WTC11 (cell line): Measurements from ENCODE around the gene TNIK. TPM values are rescaled to one million over a fixed set of nuclear protein-coding genes. Genes with fewer than 3 reads are reported as not detected.
A peak's percentile ranks its signal among the peaks of the same experiment; 100 is the strongest.

Experiments used
- ATAC-seq: fragments of 200-7000 bp; cut with Tn5 transposase; 2 replicates; pipeline ENCODE4 v1.10.0; 2021; ENCODE audit warnings: mild to moderate bottlenecking, moderate library complexity
- CTCF ChIA-PET: fragments of 300-600 bp; sonication (Branson Sonifier 250); formaldehyde crosslinking; loops from one replicate; lab custom pipeline; 2021; ENCODE audit warnings: antibody characterized with exemption; lab: Charles Lee
- POLR2A ChIA-PET: fragments of 350-600 bp; sonication (Branson Sonifier 250); formaldehyde crosslinking; loops from one replicate; lab custom pipeline; 2021; ENCODE audit warnings: antibody characterized with exemption; lab: Charles Lee
- DNase-seq: peaks from one replicate; pipeline ENCODE4 v3.0.0; 2021; ENCODE audit warnings: low spot score
- H3K27ac Mint-ChIP-seq: 2 replicates; pipeline ENCODE4 v1.8.0; 2021; ENCODE audit warnings: mixed read lengths
- H3K27me3 Mint-ChIP-seq: 2 replicates; pipeline ENCODE4 v1.8.0; 2021; ENCODE audit warnings: low read depth, mild to moderate bottlenecking, moderate library complexity, mixed read lengths
- H3K36me3 Mint-ChIP-seq: 2 replicates; pipeline ENCODE4 v1.8.0; 2021; ENCODE audit warnings: mixed read lengths
- H3K4me1 Mint-ChIP-seq: 2 replicates; pipeline ENCODE4 v1.8.0; 2022; ENCODE audit warnings: mixed read lengths
- H3K4me3 Mint-ChIP-seq: 2 replicates; pipeline ENCODE4 v1.8.0; 2021; ENCODE audit warnings: mild to moderate bottlenecking, moderate library complexity, mixed read lengths
- H3K9me3 Mint-ChIP-seq: 2 replicates; pipeline ENCODE4 v1.8.0; 2021; ENCODE audit warnings: mixed read lengths
- GRHL2 ChIP-seq: fragments of 250-450 bp; sonication (Bioruptor Pico); IDR thresholded peaks from 2 replicates; pipeline ENCODE4 v1.8.0; 2022; ENCODE audit warnings: mild to moderate bottlenecking, moderate library complexity; ENCODE audit not compliant: insufficient replicate concordance, severe bottlenecking
- JAZF1 ChIP-seq: fragments of 250-450 bp; sonication (Bioruptor Pico); IDR thresholded peaks from 2 replicates; pipeline ENCODE4 v1.9.0; 2021; ENCODE audit warnings: moderate library complexity, mild to moderate bottlenecking, inconsistent platforms
- NFATC4 ChIP-seq: fragments of 250-450 bp; sonication (Bioruptor Pico); IDR thresholded peaks from 2 replicates; pipeline ENCODE4 v1.9.0; 2021; ENCODE audit warnings: mild to moderate bottlenecking
- NFE2L1 ChIP-seq: sonication (generic); formaldehyde crosslinking; IDR thresholded peaks from 2 replicates; pipeline ENCODE4 v1.8.1; 2023; ENCODE audit warnings: missing genetic modification reagents
- NFYB ChIP-seq: sonication (generic); formaldehyde crosslinking; conservative IDR thresholded peaks from 2 replicates; pipeline ENCODE4 v1.8.0; 2022; ENCODE audit warnings: low read depth, missing genetic modification reagents
- OVOL2 ChIP-seq: fragments of 250-450 bp; sonication (Bioruptor Pico); IDR thresholded peaks from 2 replicates; pipeline ENCODE4 v1.9.0; 2021; ENCODE audit warnings: mild to moderate bottlenecking, borderline replicate concordance
- TCF7 ChIP-seq: sonication (generic); formaldehyde crosslinking; IDR thresholded peaks from 2 replicates; pipeline ENCODE4 v1.8.0; 2022; ENCODE audit warnings: mild to moderate bottlenecking, low read depth, missing genetic modification reagents, moderate library complexity
- TEAD4 ChIP-seq: sonication (generic); formaldehyde crosslinking; IDR thresholded peaks from 2 replicates; pipeline ENCODE4 v1.8.0; 2022; ENCODE audit warnings: mild to moderate bottlenecking, missing genetic modification reagents
- ZNF416 ChIP-seq: fragments of 250-450 bp; sonication (Bioruptor Pico); IDR thresholded peaks from 2 replicates; pipeline ENCODE4 v1.9.0; 2021; ENCODE audit warnings: mild to moderate bottlenecking, inconsistent platforms
- total RNA-seq: library from RNA; stranded (reverse); gene quantifications from 3 replicates; pipeline ENCODE4 v1.2.3, GENCODE V29; 2021
- TF ChIP-seq, protein P1 (sequence below): sonication (generic); formaldehyde crosslinking; IDR thresholded peaks from 2 replicates; pipeline ENCODE4 v1.8.0; 2022; ENCODE audit warnings: mild to moderate bottlenecking, missing genetic modification reagents
- TF ChIP-seq, protein P2 (sequence below): sonication (generic); formaldehyde crosslinking; IDR thresholded peaks from 2 replicates; pipeline ENCODE4 v1.8.0; 2023; ENCODE audit warnings: mild to moderate bottlenecking, missing genetic modification reagents
- TF ChIP-seq, protein P3 (sequence below): sonication (generic); formaldehyde crosslinking; IDR thresholded peaks from 2 replicates; pipeline ENCODE4 v1.8.1; 2022; ENCODE audit warnings: mild to moderate bottlenecking, missing genetic modification reagents, moderate library complexity, borderline replicate concordance
- TF ChIP-seq, protein P4 (sequence below): sonication (generic); formaldehyde crosslinking; IDR thresholded peaks from 2 replicates; pipeline ENCODE4 v1.8.0; 2023; ENCODE audit warnings: missing genetic modification reagents, mild to moderate bottlenecking, borderline replicate concordance
- TF ChIP-seq, protein P5 (sequence below): fragments of 250-450 bp; sonication (Bioruptor Pico); IDR thresholded peaks from 2 replicates; pipeline ENCODE4 v1.9.0; 2021; ENCODE audit warnings: mild to moderate bottlenecking
- TF ChIP-seq, protein P6 (sequence below): sonication (generic); formaldehyde crosslinking; IDR thresholded peaks from 2 replicates; pipeline ENCODE4 v1.8.1; 2023; ENCODE audit warnings: mild to moderate bottlenecking, missing genetic modification reagents, moderate library complexity
- TF ChIP-seq, protein P7 (sequence below): sonication (generic); formaldehyde crosslinking; IDR thresholded peaks from 2 replicates; pipeline ENCODE4 v1.8.0; 2022; ENCODE audit warnings: mild to moderate bottlenecking, missing genetic modification reagents
- TF ChIP-seq, protein P8 (sequence below): sonication (generic); formaldehyde crosslinking; conservative IDR thresholded peaks from 2 replicates; pipeline ENCODE4 v1.8.1; 2023; ENCODE audit warnings: mild to moderate bottlenecking, low read depth, missing genetic modification reagents, moderate library complexity

The TNIK gene
- total RNA-seq, 1 experiment from 2014 or later = 50.3 TPM

DNA sequence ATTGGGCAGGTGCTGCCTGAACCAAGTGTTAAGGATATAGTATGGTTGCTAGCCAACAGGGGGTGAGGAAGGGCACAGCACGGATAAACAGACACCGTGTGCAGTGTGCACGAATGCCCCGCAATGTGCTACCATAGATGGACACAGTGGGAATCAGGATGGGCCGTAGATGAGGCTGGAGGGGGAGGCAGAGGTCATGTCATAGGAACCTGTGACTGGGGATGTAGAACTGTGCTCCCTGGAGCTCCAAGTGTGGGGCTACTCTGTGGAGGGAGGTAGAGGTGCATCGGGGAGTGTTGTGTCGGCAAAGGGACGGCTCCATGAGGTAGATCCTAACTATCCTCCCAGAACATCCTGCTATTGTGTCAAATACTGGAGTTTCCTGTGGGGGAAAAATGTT, 102.5 kb downstream of the TNIK start:
- H3K4me3 Mint-ChIP-seq = no peak overlapping the region
- ATAC-seq = peak; percentile 25; the same call in 1 of the 2 replicates
- peaks cover 54% of the 10 kb centered on the region for H3K4me1 Mint-ChIP-seq
- ChIA-PET CTCF (interaction anchor here (0.6 kb wide), 1 partner anchor 28 kb away, joined by 3 read pairs; no protein-coding TSS in a partner anchor), POLR2A (no interaction called here)
- no peaks in the 10 kb centered on the region for H3K27me3 Mint-ChIP-seq
- no peak for DNase-seq
- peak overlapping the region; percentile 55; the same call in 1 of the 2 replicates for H3K27ac Mint-ChIP-seq
- H3K36me3 Mint-ChIP-seq = no peaks in the 10 kb centered on the region
- TF ChIP-seq, protein P1, sequence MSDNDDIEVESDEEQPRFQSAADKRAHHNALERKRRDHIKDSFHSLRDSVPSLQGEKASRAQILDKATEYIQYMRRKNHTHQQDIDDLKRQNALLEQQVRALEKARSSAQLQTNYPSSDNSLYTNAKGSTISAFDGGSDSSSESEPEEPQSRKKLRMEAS = no peak
- TF ChIP-seq TCF7 (CRISPR knock-in tag) = no peak
- TF ChIP-seq GRHL2 (CRISPR knock-in tag) = no peak
- TF ChIP-seq NFATC4 (CRISPR knock-in tag) = no peak
- TF ChIP-seq, protein P2, sequence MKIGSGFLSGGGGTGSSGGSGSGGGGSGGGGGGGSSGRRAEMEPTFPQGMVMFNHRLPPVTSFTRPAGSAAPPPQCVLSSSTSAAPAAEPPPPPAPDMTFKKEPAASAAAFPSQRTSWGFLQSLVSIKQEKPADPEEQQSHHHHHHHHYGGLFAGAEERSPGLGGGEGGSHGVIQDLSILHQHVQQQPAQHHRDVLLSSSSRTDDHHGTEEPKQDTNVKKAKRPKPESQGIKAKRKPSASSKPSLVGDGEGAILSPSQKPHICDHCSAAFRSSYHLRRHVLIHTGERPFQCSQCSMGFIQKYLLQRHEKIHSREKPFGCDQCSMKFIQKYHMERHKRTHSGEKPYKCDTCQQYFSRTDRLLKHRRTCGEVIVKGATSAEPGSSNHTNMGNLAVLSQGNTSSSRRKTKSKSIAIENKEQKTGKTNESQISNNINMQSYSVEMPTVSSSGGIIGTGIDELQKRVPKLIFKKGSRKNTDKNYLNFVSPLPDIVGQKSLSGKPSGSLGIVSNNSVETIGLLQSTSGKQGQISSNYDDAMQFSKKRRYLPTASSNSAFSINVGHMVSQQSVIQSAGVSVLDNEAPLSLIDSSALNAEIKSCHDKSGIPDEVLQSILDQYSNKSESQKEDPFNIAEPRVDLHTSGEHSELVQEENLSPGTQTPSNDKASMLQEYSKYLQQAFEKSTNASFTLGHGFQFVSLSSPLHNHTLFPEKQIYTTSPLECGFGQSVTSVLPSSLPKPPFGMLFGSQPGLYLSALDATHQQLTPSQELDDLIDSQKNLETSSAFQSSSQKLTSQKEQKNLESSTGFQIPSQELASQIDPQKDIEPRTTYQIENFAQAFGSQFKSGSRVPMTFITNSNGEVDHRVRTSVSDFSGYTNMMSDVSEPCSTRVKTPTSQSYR (CRISPR knock-in tag) = no peak
- TF ChIP-seq, protein P3, sequence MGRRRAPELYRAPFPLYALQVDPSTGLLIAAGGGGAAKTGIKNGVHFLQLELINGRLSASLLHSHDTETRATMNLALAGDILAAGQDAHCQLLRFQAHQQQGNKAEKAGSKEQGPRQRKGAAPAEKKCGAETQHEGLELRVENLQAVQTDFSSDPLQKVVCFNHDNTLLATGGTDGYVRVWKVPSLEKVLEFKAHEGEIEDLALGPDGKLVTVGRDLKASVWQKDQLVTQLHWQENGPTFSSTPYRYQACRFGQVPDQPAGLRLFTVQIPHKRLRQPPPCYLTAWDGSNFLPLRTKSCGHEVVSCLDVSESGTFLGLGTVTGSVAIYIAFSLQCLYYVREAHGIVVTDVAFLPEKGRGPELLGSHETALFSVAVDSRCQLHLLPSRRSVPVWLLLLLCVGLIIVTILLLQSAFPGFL (CRISPR knock-in tag) = no peak
- TF ChIP-seq, all 79 proteins: peak for 0
- no peaks in the 10 kb centered on the region for H3K9me3 Mint-ChIP-seq

DNA sequence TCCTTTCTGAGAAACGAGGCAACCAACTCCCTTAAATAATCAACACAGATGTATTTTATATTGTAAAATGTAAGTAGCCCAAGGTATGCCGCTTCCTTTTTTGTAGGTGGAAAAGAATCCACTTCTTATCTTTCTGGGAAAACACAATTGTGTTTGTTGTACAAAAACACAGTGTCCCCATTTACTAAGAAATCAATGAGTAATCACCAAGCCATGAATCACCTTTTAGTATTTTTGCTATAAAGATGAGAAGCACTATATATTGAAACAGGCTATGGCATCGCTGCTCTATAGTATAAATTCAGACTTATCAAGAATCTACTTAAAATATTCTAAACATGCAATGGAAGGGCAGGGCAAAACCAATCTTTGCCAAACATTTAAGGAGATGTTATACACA, 104.0 kb downstream of the TNIK start:
- no peak overlapping the region; the same call in 1 of the 2 replicates for H3K27ac Mint-ChIP-seq
- H3K9me3 Mint-ChIP-seq = no peaks in the 10 kb centered on the region
- ChIA-PET CTCF (no interaction called here), POLR2A (no interaction called here)
- H3K4me3 Mint-ChIP-seq = no peak overlapping the region
- no peaks in the 10 kb centered on the region for H3K36me3 Mint-ChIP-seq
- DNase-seq = no peak
- H3K4me1 Mint-ChIP-seq = peaks cover 69% of the 10 kb centered on the region
- no peak for ATAC-seq
- H3K27me3 Mint-ChIP-seq = no peaks in the 10 kb centered on the region
- no peak for TF ChIP-seq NFE2L1 (CRISPR knock-in tag)
- no peak for TF ChIP-seq NFYB
- no peak for TF ChIP-seq ZNF416 (CRISPR knock-in tag)
- TF ChIP-seq, protein P4, sequence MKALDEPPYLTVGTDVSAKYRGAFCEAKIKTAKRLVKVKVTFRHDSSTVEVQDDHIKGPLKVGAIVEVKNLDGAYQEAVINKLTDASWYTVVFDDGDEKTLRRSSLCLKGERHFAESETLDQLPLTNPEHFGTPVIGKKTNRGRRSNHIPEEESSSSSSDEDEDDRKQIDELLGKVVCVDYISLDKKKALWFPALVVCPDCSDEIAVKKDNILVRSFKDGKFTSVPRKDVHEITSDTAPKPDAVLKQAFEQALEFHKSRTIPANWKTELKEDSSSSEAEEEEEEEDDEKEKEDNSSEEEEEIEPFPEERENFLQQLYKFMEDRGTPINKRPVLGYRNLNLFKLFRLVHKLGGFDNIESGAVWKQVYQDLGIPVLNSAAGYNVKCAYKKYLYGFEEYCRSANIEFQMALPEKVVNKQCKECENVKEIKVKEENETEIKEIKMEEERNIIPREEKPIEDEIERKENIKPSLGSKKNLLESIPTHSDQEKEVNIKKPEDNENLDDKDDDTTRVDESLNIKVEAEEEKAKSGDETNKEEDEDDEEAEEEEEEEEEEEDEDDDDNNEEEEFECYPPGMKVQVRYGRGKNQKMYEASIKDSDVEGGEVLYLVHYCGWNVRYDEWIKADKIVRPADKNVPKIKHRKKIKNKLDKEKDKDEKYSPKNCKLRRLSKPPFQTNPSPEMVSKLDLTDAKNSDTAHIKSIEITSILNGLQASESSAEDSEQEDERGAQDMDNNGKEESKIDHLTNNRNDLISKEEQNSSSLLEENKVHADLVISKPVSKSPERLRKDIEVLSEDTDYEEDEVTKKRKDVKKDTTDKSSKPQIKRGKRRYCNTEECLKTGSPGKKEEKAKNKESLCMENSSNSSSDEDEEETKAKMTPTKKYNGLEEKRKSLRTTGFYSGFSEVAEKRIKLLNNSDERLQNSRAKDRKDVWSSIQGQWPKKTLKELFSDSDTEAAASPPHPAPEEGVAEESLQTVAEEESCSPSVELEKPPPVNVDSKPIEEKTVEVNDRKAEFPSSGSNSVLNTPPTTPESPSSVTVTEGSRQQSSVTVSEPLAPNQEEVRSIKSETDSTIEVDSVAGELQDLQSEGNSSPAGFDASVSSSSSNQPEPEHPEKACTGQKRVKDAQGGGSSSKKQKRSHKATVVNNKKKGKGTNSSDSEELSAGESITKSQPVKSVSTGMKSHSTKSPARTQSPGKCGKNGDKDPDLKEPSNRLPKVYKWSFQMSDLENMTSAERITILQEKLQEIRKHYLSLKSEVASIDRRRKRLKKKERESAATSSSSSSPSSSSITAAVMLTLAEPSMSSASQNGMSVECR (CRISPR knock-in tag) = no peak
- TF ChIP-seq, protein P5, sequence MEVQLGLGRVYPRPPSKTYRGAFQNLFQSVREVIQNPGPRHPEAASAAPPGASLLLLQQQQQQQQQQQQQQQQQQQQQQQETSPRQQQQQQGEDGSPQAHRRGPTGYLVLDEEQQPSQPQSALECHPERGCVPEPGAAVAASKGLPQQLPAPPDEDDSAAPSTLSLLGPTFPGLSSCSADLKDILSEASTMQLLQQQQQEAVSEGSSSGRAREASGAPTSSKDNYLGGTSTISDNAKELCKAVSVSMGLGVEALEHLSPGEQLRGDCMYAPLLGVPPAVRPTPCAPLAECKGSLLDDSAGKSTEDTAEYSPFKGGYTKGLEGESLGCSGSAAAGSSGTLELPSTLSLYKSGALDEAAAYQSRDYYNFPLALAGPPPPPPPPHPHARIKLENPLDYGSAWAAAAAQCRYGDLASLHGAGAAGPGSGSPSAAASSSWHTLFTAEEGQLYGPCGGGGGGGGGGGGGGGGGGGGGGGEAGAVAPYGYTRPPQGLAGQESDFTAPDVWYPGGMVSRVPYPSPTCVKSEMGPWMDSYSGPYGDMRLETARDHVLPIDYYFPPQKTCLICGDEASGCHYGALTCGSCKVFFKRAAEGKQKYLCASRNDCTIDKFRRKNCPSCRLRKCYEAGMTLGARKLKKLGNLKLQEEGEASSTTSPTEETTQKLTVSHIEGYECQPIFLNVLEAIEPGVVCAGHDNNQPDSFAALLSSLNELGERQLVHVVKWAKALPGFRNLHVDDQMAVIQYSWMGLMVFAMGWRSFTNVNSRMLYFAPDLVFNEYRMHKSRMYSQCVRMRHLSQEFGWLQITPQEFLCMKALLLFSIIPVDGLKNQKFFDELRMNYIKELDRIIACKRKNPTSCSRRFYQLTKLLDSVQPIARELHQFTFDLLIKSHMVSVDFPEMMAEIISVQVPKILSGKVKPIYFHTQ (CRISPR knock-in tag) = no peak
- no peak for TF ChIP-seq OVOL2 (CRISPR knock-in tag)
- TF ChIP-seq, protein P6, sequence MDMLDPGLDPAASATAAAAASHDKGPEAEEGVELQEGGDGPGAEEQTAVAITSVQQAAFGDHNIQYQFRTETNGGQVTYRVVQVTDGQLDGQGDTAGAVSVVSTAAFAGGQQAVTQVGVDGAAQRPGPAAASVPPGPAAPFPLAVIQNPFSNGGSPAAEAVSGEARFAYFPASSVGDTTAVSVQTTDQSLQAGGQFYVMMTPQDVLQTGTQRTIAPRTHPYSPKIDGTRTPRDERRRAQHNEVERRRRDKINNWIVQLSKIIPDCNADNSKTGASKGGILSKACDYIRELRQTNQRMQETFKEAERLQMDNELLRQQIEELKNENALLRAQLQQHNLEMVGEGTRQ (CRISPR knock-in tag) = no peak
- TF ChIP-seq TEAD4 (CRISPR knock-in tag) = no peak
- TF ChIP-seq, protein P7, sequence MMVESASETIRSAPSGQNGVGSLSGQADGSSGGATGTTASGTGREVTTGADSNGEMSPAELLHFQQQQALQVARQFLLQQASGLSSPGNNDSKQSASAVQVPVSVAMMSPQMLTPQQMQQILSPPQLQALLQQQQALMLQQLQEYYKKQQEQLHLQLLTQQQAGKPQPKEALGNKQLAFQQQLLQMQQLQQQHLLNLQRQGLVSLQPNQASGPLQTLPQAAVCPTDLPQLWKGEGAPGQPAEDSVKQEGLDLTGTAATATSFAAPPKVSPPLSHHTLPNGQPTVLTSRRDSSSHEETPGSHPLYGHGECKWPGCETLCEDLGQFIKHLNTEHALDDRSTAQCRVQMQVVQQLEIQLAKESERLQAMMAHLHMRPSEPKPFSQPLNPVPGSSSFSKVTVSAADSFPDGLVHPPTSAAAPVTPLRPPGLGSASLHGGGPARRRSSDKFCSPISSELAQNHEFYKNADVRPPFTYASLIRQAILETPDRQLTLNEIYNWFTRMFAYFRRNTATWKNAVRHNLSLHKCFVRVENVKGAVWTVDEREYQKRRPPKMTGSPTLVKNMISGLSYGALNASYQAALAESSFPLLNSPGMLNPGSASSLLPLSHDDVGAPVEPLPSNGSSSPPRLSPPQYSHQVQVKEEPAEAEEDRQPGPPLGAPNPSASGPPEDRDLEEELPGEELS (CRISPR knock-in tag) = no peak
- TF ChIP-seq, protein P8, sequence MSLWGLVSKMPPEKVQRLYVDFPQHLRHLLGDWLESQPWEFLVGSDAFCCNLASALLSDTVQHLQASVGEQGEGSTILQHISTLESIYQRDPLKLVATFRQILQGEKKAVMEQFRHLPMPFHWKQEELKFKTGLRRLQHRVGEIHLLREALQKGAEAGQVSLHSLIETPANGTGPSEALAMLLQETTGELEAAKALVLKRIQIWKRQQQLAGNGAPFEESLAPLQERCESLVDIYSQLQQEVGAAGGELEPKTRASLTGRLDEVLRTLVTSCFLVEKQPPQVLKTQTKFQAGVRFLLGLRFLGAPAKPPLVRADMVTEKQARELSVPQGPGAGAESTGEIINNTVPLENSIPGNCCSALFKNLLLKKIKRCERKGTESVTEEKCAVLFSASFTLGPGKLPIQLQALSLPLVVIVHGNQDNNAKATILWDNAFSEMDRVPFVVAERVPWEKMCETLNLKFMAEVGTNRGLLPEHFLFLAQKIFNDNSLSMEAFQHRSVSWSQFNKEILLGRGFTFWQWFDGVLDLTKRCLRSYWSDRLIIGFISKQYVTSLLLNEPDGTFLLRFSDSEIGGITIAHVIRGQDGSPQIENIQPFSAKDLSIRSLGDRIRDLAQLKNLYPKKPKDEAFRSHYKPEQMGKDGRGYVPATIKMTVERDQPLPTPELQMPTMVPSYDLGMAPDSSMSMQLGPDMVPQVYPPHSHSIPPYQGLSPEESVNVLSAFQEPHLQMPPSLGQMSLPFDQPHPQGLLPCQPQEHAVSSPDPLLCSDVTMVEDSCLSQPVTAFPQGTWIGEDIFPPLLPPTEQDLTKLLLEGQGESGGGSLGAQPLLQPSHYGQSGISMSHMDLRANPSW (CRISPR knock-in tag) = no peak
- no peak for TF ChIP-seq JAZF1 (CRISPR knock-in tag)
